Measurements from ENCODE around the gene TPM3. TPM values are rescaled to one million over a fixed set of nuclear protein-coding genes. Genes with fewer than 3 reads are reported as not detected.

The TPM3 gene
- total RNA-seq, 1 donor from 2014 or later: 569 TPM

- TF ChIP-seq CTCF (conservative IDR thresholded peaks at IDR 0.05; ENCODE audit: low read depth, low read length): no peak
- H3K4me3 ChIP-seq (ENCODE audit: low read depth, low read length): peak within 1 kb of the TSS; percentile 99
- peak; percentile 76 for DNase-seq (ENCODE audit: low read depth)
These were observed 28.4 kb upstream of the TPM3 start, which contains the start of gene UBAP2L for GRCh38 chr1:154220071-154220969. TSS of gene UBAP2L (plus strand) at chr1:154220955. CDS start at chr1:154225124, 4,169 bp downstream.

- no peak for TF ChIP-seq CTCF (conservative IDR thresholded peaks at IDR 0.05; ENCODE audit: low read depth, low read length)
- DNase-seq (ENCODE audit: low read depth): no peak
- H3K4me3 ChIP-seq (ENCODE audit: low read depth, low read length): peak overlapping the region; percentile 99
These were observed 27.6 kb upstream of the TPM3 start for GRCh38 chr1:154219541-154219940.

- H3K4me3 ChIP-seq (ENCODE audit: low read depth, low read length): peak overlapping the region; percentile 99
These were observed 26.6 kb upstream of the TPM3 start for GRCh38 chr1:154218545-154218944.

GRCh38 chr1:154213274-154213673 is 21.4 kb upstream of the TPM3 start:
- H3K4me3 ChIP-seq (ENCODE audit: low read depth, low read length): no peak overlapping the region
- DNase-seq (ENCODE audit: low read depth): no peak
- no peak for TF ChIP-seq CTCF (conservative IDR thresholded peaks at IDR 0.05; ENCODE audit: low read depth, low read length)

More at GRCh38 chr1:154218545-154218944, 26.6 kb upstream of the TPM3 start:
- no peak for DNase-seq (ENCODE audit: low read depth)
- TF ChIP-seq CTCF (conservative IDR thresholded peaks at IDR 0.05; ENCODE audit: low read depth, low read length): no peak

- H3K4me3 ChIP-seq (ENCODE audit: low read depth, low read length): no peak overlapping the region
- no peak for TF ChIP-seq CTCF (conservative IDR thresholded peaks at IDR 0.05; ENCODE audit: low read depth, low read length)
These were observed 20.2 kb upstream of the TPM3 start for GRCh38 chr1:154212083-154212482.

GRCh38 chr1:154208677-154209388 is 16.9 kb upstream of the TPM3 start:
- no peak for DNase-seq (ENCODE audit: low read depth)
- no peak overlapping the region for H3K4me3 ChIP-seq (ENCODE audit: low read depth, low read length)
- no peak for TF ChIP-seq CTCF (conservative IDR thresholded peaks at IDR 0.05; ENCODE audit: low read depth, low read length)

More at GRCh38 chr1:154212083-154212482, 20.2 kb upstream of the TPM3 start:
- no peak for DNase-seq (ENCODE audit: low read depth)
